ENCODE data around the gene UMODL1.

- TF ChIP-seq GATA3 (IDR thresholded peaks at IDR 0.05; ENCODE audit: low read depth, low read length), result no peak
- TF ChIP-seq GATA2 (IDR thresholded peaks at IDR 0.05; ENCODE audit: low read depth, low read length), result no peak
Observed at GRCh38 chr21:42143111-42143510, 72.0 kb downstream of the UMODL1 start.

Measured in SH-SY5Y (cell line).